GM19193 (cell line): ENCODE results near the gene S100Z.

ENCODE experiments used
- POLR2A ChIP-seq: IDR thresholded peaks from 4 replicates; pipeline ENCODE4 v1.6.1; 2011; ENCODE audit not compliant: insufficient read depth, insufficient read length; ENCODE audit errors: extremely low read depth

Gene S100Z

DNA sequence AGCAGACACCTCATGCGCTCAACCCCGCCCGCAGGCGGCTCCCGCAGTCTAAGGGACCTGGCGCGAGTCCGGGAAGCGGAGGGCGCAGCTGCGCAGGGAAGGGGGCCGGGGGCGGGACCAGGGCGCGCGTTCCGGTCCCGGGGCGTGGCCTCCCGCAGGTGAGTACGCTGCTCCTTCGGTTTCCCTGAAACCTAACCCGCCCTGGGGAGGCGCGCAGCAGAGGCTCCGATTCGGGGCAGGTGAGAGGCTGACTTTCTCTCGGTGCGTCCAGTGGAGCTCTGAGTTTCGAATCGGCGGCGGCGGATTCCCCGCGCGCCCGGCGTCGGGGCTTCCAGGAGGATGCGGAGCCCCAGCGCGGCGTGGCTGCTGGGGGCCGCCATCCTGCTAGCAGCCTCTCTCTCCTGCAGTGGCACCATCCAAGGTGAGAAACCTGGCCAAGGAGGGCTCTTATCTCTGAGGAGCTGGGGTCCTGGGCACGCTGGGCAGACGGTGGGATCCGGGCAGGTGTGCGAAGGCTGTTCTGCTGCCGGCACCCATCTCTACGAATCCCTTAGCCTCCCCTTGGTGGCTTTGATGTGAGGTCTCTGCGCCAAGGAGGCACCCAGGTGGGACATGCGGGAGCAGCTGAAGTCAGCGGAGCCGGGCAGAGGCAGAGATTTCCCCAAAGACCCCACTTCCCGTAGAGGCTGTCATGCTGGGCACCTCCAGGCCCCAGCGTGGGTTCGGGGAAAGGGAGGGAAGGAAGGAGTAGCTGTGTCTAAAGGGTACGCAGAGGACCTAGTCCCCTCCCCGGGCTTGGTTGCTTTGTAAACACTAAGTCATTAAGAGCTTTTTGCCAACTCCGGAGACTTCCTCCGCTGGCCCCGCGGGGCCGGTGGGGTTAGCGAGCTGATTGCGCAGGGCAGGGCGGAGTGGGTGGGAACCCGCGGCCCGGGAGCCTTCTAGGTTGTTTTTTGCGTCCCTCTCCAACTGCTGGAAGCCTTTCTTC, 30.7 kb upstream of the S100Z start, which contains the start of gene F2RL1:
TSS of gene F2RL1 (plus strand) at position 187 of the 988 bp plus-strand sequence. CDS start at position 340, 153 bp downstream.
- TF ChIP-seq POLR2A = no peak

DNA sequence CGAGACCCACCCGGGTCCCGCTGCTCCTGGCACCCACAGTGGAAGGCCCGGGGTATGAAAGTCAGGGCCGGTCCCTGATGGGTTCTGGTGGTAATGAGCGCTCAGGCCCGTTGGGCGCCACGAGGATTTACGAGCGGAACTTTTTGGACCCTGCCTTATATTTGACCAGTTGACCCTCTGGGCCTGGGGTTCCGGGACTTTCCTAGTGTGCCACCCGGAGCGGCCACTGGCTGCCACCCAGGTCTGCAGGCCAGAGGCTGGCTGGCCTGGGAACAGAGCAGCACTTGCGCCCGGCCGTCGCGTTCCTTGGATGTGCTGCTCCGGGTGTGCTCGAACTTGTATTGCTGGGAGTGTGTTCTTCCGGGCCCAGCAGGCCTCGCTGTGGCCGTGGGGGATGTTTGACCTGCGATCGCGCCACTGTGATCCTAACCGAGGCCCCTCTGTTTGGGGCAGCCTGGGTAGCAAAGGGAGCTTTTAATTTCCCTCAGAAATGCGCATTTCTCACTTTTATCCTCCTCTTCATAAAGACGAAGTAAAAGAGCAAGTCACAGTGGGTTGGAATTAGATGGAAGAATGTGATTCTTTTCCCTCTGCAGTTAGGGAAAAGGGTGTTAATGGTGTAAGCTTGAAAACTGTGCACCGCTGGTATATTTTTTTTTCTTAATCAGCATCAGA, 29.8 kb upstream of the S100Z start:
- no peak for TF ChIP-seq POLR2A

- TF ChIP-seq POLR2A = no peak
These were observed 29.3 kb upstream of the S100Z start for GRCh38 chr5:76820526-76820890.

DNA sequence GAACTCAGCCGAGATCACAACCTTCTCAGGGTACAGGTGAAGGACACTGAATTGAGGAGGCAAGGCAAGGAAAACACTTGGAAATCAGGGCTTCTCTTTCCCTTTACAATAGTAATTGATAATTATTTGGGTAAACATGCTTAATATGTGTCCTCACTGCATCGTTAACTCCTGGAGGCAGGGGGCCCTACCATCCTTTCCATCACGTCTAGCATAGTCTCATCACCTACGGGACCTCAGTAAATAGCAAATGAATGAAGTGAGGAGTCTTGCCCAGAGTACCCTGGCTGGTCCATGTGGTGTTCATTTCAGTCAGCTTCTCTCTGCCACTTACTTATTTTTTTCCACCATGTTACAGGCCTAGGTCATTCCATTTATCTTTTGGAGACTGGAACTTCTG, 28.7 kb upstream of the S100Z start:
- no peak for TF ChIP-seq POLR2A

- no peak for TF ChIP-seq POLR2A
These were observed 18.7 kb upstream of the S100Z start for GRCh38 chr5:76831110-76831452.

DNA sequence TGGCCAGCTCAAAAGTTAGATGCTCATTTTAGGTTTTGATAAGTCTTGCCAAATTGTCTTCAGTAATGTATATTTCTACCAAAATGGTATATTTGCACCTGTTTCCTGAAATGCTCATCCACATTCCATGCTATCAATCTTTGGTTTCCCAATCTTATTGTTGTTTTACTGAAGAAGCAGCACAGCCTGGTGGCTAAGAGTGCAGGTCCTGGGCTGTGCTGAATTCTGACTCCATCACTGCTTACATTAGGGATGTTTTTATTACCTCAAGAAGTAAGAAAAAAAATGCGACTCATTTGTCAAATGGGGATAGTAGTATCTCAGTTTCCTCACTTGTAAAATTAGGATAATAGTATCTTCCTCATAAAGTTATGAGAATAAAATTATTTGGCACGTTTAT, 13.6 kb upstream of the S100Z start:
- no peak for TF ChIP-seq POLR2A

DNA sequence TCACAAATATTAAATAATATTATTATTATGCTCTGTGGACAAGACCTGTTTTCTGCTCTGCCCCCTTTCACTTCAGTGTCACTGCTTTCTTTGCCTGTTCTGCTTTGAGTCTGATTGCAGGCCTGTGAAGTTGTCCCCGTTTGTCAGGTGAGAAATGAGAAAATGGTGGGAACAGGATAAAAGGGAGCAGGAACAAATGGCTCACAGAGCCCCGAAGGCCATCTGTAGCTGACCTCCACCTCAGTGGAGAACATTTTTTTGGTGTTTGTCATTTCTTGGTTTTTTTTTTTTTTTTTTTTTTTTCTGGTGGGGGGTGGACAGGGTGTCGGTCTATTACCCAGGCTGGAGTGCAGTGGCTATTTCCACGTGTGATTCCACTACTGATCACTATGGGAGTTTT, 13.2 kb upstream of the S100Z start:
- no peak for TF ChIP-seq POLR2A

DNA sequence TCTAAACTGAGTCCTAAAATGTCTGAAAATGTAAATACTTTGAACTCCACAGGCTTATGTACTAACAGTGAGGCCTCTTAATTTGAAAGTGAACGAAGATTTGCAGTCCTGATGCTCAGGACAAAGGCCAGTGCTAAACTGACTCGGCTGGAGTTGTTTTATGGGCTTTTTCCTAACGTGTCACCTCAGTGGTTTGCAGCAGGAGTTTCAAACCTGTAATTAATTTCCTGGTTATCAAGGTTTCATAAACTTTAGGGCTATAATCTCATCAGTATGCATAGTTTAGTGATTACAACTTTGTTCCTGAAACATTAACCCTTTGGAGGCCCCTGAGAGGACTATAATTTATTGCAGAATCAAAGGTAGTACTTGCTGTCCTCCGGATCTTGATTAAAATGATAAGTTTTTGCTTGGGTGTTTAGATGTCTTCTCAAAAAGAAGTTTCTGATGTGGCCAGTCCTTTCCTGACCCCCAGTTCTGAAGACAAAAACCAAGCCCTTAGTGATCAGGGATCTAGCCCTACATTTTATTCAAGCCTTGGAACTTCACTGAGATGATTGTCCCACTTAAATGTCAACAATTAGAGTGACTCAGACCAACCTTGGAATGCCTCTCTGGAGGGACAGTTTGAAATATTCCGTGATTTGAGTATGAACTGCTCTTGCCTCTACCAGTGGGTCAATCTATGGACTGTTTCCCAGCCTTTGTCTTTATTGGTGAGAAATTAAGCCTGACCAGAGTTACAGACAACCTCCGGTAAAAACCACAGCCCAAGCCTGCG, 11.1 kb upstream of the S100Z start:
- TF ChIP-seq POLR2A = no peak

DNA sequence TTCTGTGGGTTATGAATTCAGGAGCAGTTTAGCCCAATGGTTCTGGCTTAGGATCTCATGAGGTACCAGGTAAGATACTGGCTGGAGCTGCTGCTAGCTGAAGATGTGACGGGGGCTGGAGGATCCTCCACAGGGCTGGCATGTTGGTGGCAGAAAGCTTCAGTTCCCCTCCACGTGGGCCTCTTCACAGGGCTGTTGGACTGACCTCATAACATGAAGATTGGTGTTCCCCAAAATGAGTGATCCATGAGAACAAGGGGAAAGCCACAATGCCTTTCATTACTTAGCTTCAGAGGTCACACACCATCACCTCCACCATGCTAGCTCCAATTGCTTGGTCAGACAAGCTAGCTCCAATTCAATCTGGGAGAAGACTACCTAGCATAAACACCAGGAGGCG, 8.5 kb upstream of the S100Z start:
- no peak for TF ChIP-seq POLR2A

DNA sequence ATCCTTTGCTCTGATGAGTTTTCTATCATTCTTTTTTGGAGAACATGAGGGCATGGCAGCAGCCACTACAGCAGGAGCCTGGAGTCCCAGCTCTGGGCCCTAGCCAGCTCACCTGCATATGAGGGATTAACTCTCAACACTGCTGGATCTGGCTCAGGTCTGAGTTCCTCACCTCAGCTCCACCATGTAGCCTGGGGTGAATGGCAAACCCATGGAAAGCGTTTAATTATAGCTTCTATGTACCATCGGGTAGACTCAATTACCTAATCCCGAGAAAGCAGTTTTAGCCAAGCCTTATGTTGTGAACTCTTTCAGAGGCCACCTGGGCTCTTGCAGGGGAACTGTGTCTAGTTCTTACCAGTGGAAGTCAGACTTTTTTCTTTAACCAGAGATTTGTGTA, 3.9 kb upstream of the S100Z start:
- TF ChIP-seq POLR2A = no peak

- TF ChIP-seq POLR2A = no peak
These were observed 830 bp downstream of the S100Z start for GRCh38 chr5:76850543-76851145.

GRCh38 chr5:76851728-76852369, 2.0 kb downstream of the S100Z start:
- TF ChIP-seq POLR2A = no peak

- TF ChIP-seq POLR2A = no peak
These were observed 3.0 kb downstream of the S100Z start for GRCh38 chr5:76852772-76853171.

GRCh38 chr5:76854644-76855043, 4.8 kb downstream of the S100Z start:
- no peak for TF ChIP-seq POLR2A
